ENCODE measurements around the gene MDM2.

MDM2 gene

DNA sequence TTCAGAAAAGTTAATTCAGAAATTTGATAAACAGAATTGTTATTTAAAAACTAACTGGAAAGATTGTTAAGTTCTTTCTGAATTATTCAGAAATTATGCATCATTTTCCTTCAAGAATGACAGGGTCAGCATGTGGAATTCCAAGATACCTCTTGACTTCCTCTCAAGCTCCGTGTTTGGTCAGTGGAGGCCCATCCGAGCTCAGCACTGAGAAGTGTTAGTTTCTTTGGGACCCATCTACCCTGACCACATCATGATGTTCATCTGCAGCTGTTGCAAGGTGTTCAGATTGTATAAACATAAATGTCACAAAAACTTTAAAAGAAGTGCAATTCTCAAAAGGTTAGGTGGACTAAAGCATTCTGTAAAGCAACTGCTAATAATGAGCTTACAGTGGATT is 33.7 kb downstream of the MDM2 start:
- Histone ChIP-seq H3K79me2 (ENCODE audit: control insufficient read depth, low read length) (peaks cover 23% of the 10 kb centered on the region), H3K36me3 (ENCODE audit: control insufficient read depth, low read length) (peaks cover 71% of the 10 kb centered on the region), H3K4me2 (ENCODE audit: low read length) (no peak overlapping the region), H4K20me1 (ENCODE audit: control insufficient read depth, insufficient read depth, low read depth, low read length) (peaks cover 15% of the 10 kb centered on the region; the same call in 1 of the 2 replicates), H3K9me3 (ENCODE audit: control insufficient read depth, insufficient read depth, low read length) (no peaks in the 10 kb centered on the region), H3F3A (ENCODE audit: control insufficient read depth, insufficient read depth) (peaks cover 70% of the 10 kb centered on the region), H3K27ac (ENCODE audit: low read depth, low read length) (no peak overlapping the region), H3K27me3 (ENCODE audit: control insufficient read depth, low read length) (no peaks in the 10 kb centered on the region), H3K9me2 (replicated peaks; ENCODE audit: control insufficient read depth, low read length) (no peaks in the 10 kb centered on the region), H3K4me3 (ENCODE audit: low read length) (no peak overlapping the region), H3K4me1 (ENCODE audit: control insufficient read depth, low read length) (no peaks in the 10 kb centered on the region)
- TF ChIP-seq EZH2phosphoT487 (IDR thresholded peaks at IDR 0.05; ENCODE audit: borderline replicate concordance, low read length), result no peak
- TF ChIP-seq, protein P1, sequence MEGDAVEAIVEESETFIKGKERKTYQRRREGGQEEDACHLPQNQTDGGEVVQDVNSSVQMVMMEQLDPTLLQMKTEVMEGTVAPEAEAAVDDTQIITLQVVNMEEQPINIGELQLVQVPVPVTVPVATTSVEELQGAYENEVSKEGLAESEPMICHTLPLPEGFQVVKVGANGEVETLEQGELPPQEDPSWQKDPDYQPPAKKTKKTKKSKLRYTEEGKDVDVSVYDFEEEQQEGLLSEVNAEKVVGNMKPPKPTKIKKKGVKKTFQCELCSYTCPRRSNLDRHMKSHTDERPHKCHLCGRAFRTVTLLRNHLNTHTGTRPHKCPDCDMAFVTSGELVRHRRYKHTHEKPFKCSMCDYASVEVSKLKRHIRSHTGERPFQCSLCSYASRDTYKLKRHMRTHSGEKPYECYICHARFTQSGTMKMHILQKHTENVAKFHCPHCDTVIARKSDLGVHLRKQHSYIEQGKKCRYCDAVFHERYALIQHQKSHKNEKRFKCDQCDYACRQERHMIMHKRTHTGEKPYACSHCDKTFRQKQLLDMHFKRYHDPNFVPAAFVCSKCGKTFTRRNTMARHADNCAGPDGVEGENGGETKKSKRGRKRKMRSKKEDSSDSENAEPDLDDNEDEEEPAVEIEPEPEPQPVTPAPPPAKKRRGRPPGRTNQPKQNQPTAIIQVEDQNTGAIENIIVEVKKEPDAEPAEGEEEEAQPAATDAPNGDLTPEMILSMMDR (IDR thresholded peaks at IDR 0.05; ENCODE audit: low read depth, low read length, poor library complexity, severe bottlenecking), result no peak

DNA sequence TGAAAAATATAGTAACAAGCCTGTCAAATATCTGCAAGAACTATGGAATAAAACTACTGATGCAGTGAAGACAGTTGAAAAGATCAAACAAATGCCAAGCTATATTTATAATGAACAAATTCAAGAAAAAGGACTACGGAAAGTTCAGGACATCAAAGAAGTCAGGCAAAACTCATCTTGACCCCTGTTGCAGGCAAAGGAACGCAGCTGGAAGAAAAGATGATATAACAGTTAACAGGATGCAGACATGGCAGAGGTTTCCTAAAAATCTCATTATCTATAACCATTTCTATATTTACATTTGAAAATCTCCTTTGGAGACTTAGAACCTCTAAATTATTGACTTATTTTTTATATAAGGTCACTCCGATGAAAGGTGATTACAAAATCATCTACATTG is 34.1 kb downstream of the MDM2 start:
- H3K9me2 ChIP-seq (replicated peaks; ENCODE audit: control insufficient read depth, low read length), result no peaks in the 10 kb centered on the region
- no peaks in the 10 kb centered on the region for H3K9me3 ChIP-seq (ENCODE audit: control insufficient read depth, insufficient read depth, low read length)
- peaks cover 22% of the 10 kb centered on the region for H3K79me2 ChIP-seq (ENCODE audit: control insufficient read depth, low read length)
- no peak overlapping the region for H3K4me2 ChIP-seq (ENCODE audit: low read length)
- H3K27ac ChIP-seq (ENCODE audit: low read depth, low read length), result no peak overlapping the region
- peaks cover 72% of the 10 kb centered on the region for H3F3A ChIP-seq (ENCODE audit: control insufficient read depth, insufficient read depth)
- H3K4me1 ChIP-seq (ENCODE audit: control insufficient read depth, low read length), result no peaks in the 10 kb centered on the region
- H3K36me3 ChIP-seq (ENCODE audit: control insufficient read depth, low read length), result peaks cover 67% of the 10 kb centered on the region
- H3K4me3 ChIP-seq (ENCODE audit: low read length), result no peak overlapping the region
- peaks cover 15% of the 10 kb centered on the region; the same call in 1 of the 2 replicates for H4K20me1 ChIP-seq (ENCODE audit: control insufficient read depth, insufficient read depth, low read depth, low read length)
- no peak for TF ChIP-seq EZH2phosphoT487 (IDR thresholded peaks at IDR 0.05; ENCODE audit: borderline replicate concordance, low read length)
- TF ChIP-seq, protein P1 (IDR thresholded peaks at IDR 0.05; ENCODE audit: low read depth, low read length, poor library complexity, severe bottlenecking), result no peak
- H3K27me3 ChIP-seq (ENCODE audit: control insufficient read depth, low read length), result no peaks in the 10 kb centered on the region

DNA sequence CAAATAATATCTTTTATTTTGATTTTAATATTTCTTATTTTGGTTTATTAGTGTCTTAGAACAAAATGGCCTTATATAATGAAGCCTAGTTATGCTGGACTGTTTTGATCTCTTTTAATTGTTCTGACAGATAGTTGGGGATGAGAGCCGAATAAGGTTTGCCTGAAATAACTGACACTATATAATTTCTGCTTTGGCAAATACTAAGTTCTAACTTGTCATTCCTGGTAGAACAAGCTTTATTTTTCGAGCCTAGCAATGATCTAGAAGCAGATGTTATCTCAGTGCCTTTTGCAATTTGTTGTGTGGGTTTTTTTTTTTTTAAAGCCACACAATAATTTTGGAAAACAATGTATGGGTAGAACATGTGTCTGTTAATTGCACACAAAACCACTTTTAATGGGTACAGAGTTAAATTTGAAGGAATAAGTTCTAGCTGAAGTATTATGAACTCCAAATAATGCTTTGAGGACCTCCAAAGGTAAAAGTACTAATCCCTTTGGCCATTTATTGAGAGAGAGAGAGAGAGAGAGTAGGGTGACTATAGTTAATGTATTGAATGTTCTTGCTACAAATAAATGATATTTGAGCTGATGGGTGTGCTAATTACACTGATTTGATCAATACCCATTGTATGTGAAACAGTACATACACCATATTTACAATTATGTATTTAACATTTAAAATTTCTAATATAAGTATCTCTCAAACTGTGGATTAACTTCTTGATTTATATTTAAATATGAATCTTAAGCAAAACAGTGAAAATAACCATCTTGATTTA is 35.0 kb downstream of the MDM2 start:
- H3K27ac ChIP-seq (ENCODE audit: low read depth, low read length), result no peak overlapping the region
- H4K20me1 ChIP-seq (ENCODE audit: control insufficient read depth, insufficient read depth, low read depth, low read length), result peaks cover 14% of the 10 kb centered on the region; the same call in 1 of the 2 replicates
- peaks cover 17% of the 10 kb centered on the region for H3K79me2 ChIP-seq (ENCODE audit: control insufficient read depth, low read length)
- H3K9me3 ChIP-seq (ENCODE audit: control insufficient read depth, insufficient read depth, low read length), result no peaks in the 10 kb centered on the region
- H3K36me3 ChIP-seq (ENCODE audit: control insufficient read depth, low read length), result peaks cover 60% of the 10 kb centered on the region
- H3K4me3 ChIP-seq (ENCODE audit: low read length), result no peak overlapping the region
- H3K27me3 ChIP-seq (ENCODE audit: control insufficient read depth, low read length), result no peaks in the 10 kb centered on the region
- peaks cover 71% of the 10 kb centered on the region for H3F3A ChIP-seq (ENCODE audit: control insufficient read depth, insufficient read depth)
- no peak for TF ChIP-seq EZH2phosphoT487 (IDR thresholded peaks at IDR 0.05; ENCODE audit: borderline replicate concordance, low read length)
- no peaks in the 10 kb centered on the region for H3K4me1 ChIP-seq (ENCODE audit: control insufficient read depth, low read length)
- no peak overlapping the region for H3K4me2 ChIP-seq (ENCODE audit: low read length)
- H3K9me2 ChIP-seq (replicated peaks; ENCODE audit: control insufficient read depth, low read length), result no peaks in the 10 kb centered on the region

DNA sequence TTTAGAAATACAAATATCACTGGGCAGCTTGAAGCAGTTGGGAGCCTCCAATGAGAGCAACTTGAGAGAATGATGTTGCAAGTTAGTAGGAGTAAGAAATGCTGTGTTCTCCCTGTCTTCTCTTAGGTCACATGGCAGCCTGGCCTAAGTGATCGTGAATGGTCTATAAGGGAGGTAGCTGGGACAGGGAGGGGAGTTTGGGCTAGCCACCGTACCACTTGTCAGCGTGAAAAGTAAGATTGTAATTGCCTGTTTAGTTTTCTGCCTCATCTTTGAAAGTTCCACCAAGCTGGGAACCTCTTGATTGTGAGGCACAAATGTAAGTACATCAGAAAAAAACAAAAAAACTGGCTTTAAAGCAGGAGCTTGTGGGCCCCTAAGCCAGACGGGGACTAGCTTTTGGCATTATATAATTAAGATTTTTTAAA is 36.4 kb downstream of the MDM2 start:
- no peaks in the 10 kb centered on the region for H3K4me1 ChIP-seq (ENCODE audit: control insufficient read depth, low read length)
- TF ChIP-seq, protein P1 (IDR thresholded peaks at IDR 0.05; ENCODE audit: low read depth, low read length, poor library complexity, severe bottlenecking), result no peak
- no peak for TF ChIP-seq EZH2phosphoT487 (IDR thresholded peaks at IDR 0.05; ENCODE audit: borderline replicate concordance, low read length)
- H3K4me3 ChIP-seq (ENCODE audit: low read length), result no peak overlapping the region
- no peaks in the 10 kb centered on the region for H3K9me3 ChIP-seq (ENCODE audit: control insufficient read depth, insufficient read depth, low read length)
- no peak overlapping the region for H3K27ac ChIP-seq (ENCODE audit: low read depth, low read length)
- H3F3A ChIP-seq (ENCODE audit: control insufficient read depth, insufficient read depth), result peaks cover 65% of the 10 kb centered on the region
- H4K20me1 ChIP-seq (ENCODE audit: control insufficient read depth, insufficient read depth, low read depth, low read length), result 0 out of 2 replicates have a peak, but pooled peaks cover 7% of the 10 kb centered on the region
- H3K36me3 ChIP-seq (ENCODE audit: control insufficient read depth, low read length), result peaks cover 46% of the 10 kb centered on the region
- no peaks in the 10 kb centered on the region for H3K27me3 ChIP-seq (ENCODE audit: control insufficient read depth, low read length)
- H3K79me2 ChIP-seq (ENCODE audit: control insufficient read depth, low read length), result peaks cover 8% of the 10 kb centered on the region
- H3K4me2 ChIP-seq (ENCODE audit: low read length), result no peak overlapping the region
- H3K9me2 ChIP-seq (replicated peaks; ENCODE audit: control insufficient read depth, low read length), result no peaks in the 10 kb centered on the region
